Endothelial cell of umbilical vein (primary cell): ENCODE measurements around the gene EEA1. TPM values are rescaled to one million over a fixed set of nuclear protein-coding genes. Genes with fewer than 3 reads are reported as not detected.

Experiments
- BruUV-seq: library from RNA; stranded (reverse); fragments of 400-500 nt; replicated peaks from 2 replicates; lab custom pipeline; 2021; lab: Mats Ljungman, UMichigan
- CTCF ChIA-PET: fragments of 300-600, 350-600 bp; sonication (Branson Sonifier 250); formaldehyde crosslinking; loops from one replicate; lab custom pipeline; 2021; ENCODE audit warnings: antibody characterized with exemption, inconsistent platforms; lab: Charles Lee
- POLR2A ChIA-PET: fragments of 300-600, 350-600 bp; sonication (Branson Sonifier 250); formaldehyde crosslinking; loops from one replicate; lab custom pipeline; 2021; ENCODE audit warnings: antibody characterized with exemption, inconsistent platforms; lab: Charles Lee
- DNase-seq: peaks from one replicate; pipeline ENCODE4 v3.0.0-alpha.2; 2011; ENCODE audit warnings: low read depth, low spot score
- FAIRE-seq: peaks from 2 replicates; lab custom pipeline; 2011; peaks lifted over from hg19 to GRCh38; lab: Jason Lieb, UNC
- H2AFZ ChIP-seq: 2 replicates; pipeline ENCODE4 v1.6.0; 2012; ENCODE audit warnings: low read depth, low read length, control low read depth, inconsistent platforms
- H3K27ac ChIP-seq: 2 replicates; pipeline ENCODE4 v1.5.1; 2011; ENCODE audit warnings: low read depth, mild to moderate bottlenecking, control low read depth, low read length, moderate library complexity; ENCODE audit not compliant: insufficient read depth
- H3K27me3 ChIP-seq, 2 experiments: 2 replicates each; pipeline versions ENCODE4 v1.6.0 to v1.6.1; 2011; ENCODE audit warnings: low read length in 2 of 2, mixed read lengths in 1 of 2; ENCODE audit not compliant: control insufficient read depth in 2 of 2, insufficient read depth in 2 of 2
- H3K36me3 ChIP-seq, 2 experiments: 2 replicates in 1 of 2; 3 replicates in 1 of 2; pipeline ENCODE4 v1.5.1; 2011; ENCODE audit warnings: low read length in 2 of 2, mild to moderate bottlenecking in 1 of 2, moderate library complexity in 1 of 2; ENCODE audit not compliant: control insufficient read depth in 2 of 2, insufficient read depth in 2 of 2; ENCODE audit errors: extremely low read depth in 1 of 2
- H3K4me1 ChIP-seq: 3 replicates; pipeline ENCODE4 v1.5.1; 2011; ENCODE audit warnings: mild to moderate bottlenecking, low read length; ENCODE audit not compliant: control insufficient read depth, insufficient read depth; ENCODE audit errors: extremely low read depth
- H3K4me2 ChIP-seq: 2 replicates; pipeline ENCODE4 v1.6.1; 2011; ENCODE audit warnings: low read length, control low read depth, mixed read lengths; ENCODE audit not compliant: insufficient read depth
- H3K4me3 ChIP-seq, 3 experiments: fragments of 200-600 bp in 1 of 3; sonication (generic), shearing (Covaris generic) in 1 of 3; replicated peaks in 1 of 3; 2 replicates each; pipeline ENCODE4 v1.5.1; 2011 to 2016; ENCODE audit warnings: control low read depth in 3 of 3, low read length in 3 of 3, mild to moderate bottlenecking in 2 of 3, inconsistent platforms in 1 of 3, low read depth in 1 of 3, moderate library complexity in 1 of 3; ENCODE audit not compliant: insufficient read depth in 1 of 3
- H3K79me2 ChIP-seq: 2 replicates; pipeline ENCODE4 v1.6.0; 2012; ENCODE audit warnings: low read length, inconsistent platforms; ENCODE audit not compliant: control insufficient read depth, insufficient read depth
- H3K9ac ChIP-seq: replicated peaks from 2 replicates; pipeline ENCODE3; 2011; ENCODE audit warnings: low read length, control low read depth; ENCODE audit not compliant: insufficient read depth; ENCODE audit errors: extremely low read depth
- H3K9me1 ChIP-seq: replicated peaks from 3 replicates; pipeline ENCODE4 v1.6.0; 2011; ENCODE audit warnings: mild to moderate bottlenecking, low read length; ENCODE audit not compliant: control insufficient read depth, insufficient read depth; ENCODE audit errors: extremely low read depth
- H3K9me3 ChIP-seq: replicated peaks from 2 replicates; pipeline ENCODE4 v1.5.1; 2012; ENCODE audit warnings: low read length, inconsistent platforms; ENCODE audit not compliant: control insufficient read depth, insufficient read depth
- H4K20me1 ChIP-seq: replicated peaks from 2 replicates; pipeline ENCODE3; 2011; ENCODE audit warnings: mild to moderate bottlenecking, low read length; ENCODE audit not compliant: control insufficient read depth, insufficient read depth; ENCODE audit errors: extremely low read depth
- CTCF ChIP-seq, 2 donors: IDR thresholded peaks; 1 replicate in 1 of 2; 2 replicates in 1 of 2; pipeline ENCODE4 v1.5.1; 2011; ENCODE audit warnings: low read length in 2 of 2, mild to moderate bottlenecking in 2 of 2, moderate library complexity in 2 of 2, control low read depth in 1 of 2, inconsistent platforms in 1 of 2, low read depth in 1 of 2; ENCODE audit not compliant: insufficient read depth in 1 of 2; ENCODE audit errors: extremely low read depth in 1 of 2
- EZH2 ChIP-seq: IDR thresholded peaks from 2 replicates; pipeline ENCODE4 v1.6.1; 2012; ENCODE audit warnings: borderline replicate concordance, low read depth, mild to moderate bottlenecking, moderate library complexity, low read length, inconsistent platforms; ENCODE audit not compliant: severe bottlenecking
- FOS ChIP-seq: IDR thresholded peaks from 2 replicates; pipeline ENCODE4 v1.6.1; 2011; ENCODE audit warnings: mild to moderate bottlenecking, low read length, moderate library complexity, borderline replicate concordance; ENCODE audit not compliant: insufficient read depth
- GATA2 ChIP-seq: IDR thresholded peaks from 2 replicates; pipeline ENCODE4 v1.7.0; 2011; ENCODE audit warnings: low read depth, mild to moderate bottlenecking, moderate library complexity, mixed read lengths, low read length; ENCODE audit not compliant: insufficient read length, insufficient read depth
- JUN ChIP-seq: IDR thresholded peaks from 2 replicates; pipeline ENCODE4 v1.6.1; 2011; ENCODE audit warnings: borderline replicate concordance, low read depth; ENCODE audit not compliant: insufficient read length, insufficient read depth
- MAX ChIP-seq: IDR thresholded peaks from 2 replicates; pipeline ENCODE4 v1.6.1; 2011; ENCODE audit not compliant: insufficient read depth, insufficient read length
- MYC ChIP-seq: IDR thresholded peaks from one replicate; pipeline ENCODE4 v1.6.1; 2011; ENCODE audit warnings: mild to moderate bottlenecking, low read depth, low read length
- POLR2A ChIP-seq: IDR thresholded peaks from 2 replicates; pipeline ENCODE4 v1.6.1; 2012; ENCODE audit warnings: low read depth, mild to moderate bottlenecking, control low read depth, low read length
- POLR2AphosphoS5 ChIP-seq: IDR thresholded peaks from 2 replicates; pipeline ENCODE4 v1.6.1; 2012; ENCODE audit warnings: low read depth, mild to moderate bottlenecking, control low read depth, low read length, moderate library complexity; ENCODE audit not compliant: insufficient read depth
- dilution Hi-C: fragments of 300-500 bp; cut with MboI; formaldehyde crosslinking; loops from one replicate; pipeline ENCODE4 v1.15.0; 2019; ENCODE audit warnings: low sequenced_read_pairs; ENCODE audit not compliant: extremely low pct_ligation_motif_present
- intact Hi-C: fragments of 100-400 bp; cut with micrococcal nuclease; formaldehyde crosslinking; loops from one replicate; pipeline ENCODE4 v1.10.0; 2022
- polyA plus RNA-seq, 4 experiments: library from polyadenylated mRNA; depleted of rRNA in 3 of 4; stranded (reverse) in 3 of 4; unstranded in 1 of 4; fragments of >200 nt; gene quantifications; 2 replicates each; pipeline versions ENCODE4 v1.2.1 to v1.2.3, GENCODE V29; 2011 to 2012; ENCODE audit warnings: missing spikeins in 1 of 4
- total RNA-seq: library from RNA; stranded (reverse); gene quantifications from 2 replicates; pipeline ENCODE4 v1.2.3, GENCODE V29; 2021

EEA1 gene
- total and polyA plus RNA-seq, 2 donors (not counting 3 experiments of a cell fraction or from before 2014, with no cell fraction given) = 2.6 to 38.8 TPM

- Histone ChIP-seq H3K9ac (no peak overlapping the region), H3K27me3 (no peaks in the 10 kb centered on the region), H3K4me2 (no peak overlapping the region), H3K4me3 (no peak overlapping the region), H4K20me1 (no peaks in the 10 kb centered on the region), H3K4me1 (peaks cover 4% of the 10 kb centered on the region), H3K79me2 (peaks cover 1% of the 10 kb centered on the region), H3K9me1 (no peaks in the 10 kb centered on the region), H3K27ac (no peak overlapping the region), H2AFZ (no peak overlapping the region), H3K36me3 (peaks cover 0 to 6% of the 10 kb centered on the region in 2 experiments), H3K9me3 (no peaks in the 10 kb centered on the region)
- FAIRE-seq = no peak
- DNase-seq = no peak
- CTCF ChIA-PET = no interaction called here
- POLR2A ChIA-PET = no interaction called here
- intact Hi-C loops = loop anchor here (2.0 kb wide), 1 partner anchor 33 kb away; no protein-coding TSS in a partner anchor
- dilution Hi-C loops = no loop called here
- no TSS peak for BruUV-seq
- TF ChIP-seq EZH2 (no peak), JUN (no peak), FOS (no peak), POLR2A (no peak), POLR2AphosphoS5 (no peak), CTCF (IDR thresholded peaks at IDR 0.05; ENCODE audit: extremely low read depth in 1 of 2, insufficient read depth in 1 of 2, low read depth in 1 of 2, low read length in 2 of 2) (no peak), GATA2 (no peak), MAX (no peak), MYC (no peak)
Observed at GRCh38 chr12:92779902-92780301, 149.2 kb downstream of the EEA1 start.
